Endodermal cell (in vitro differentiated cells): ENCODE measurements around the gene SLC39A1. TPM values are rescaled to one million over a fixed set of nuclear protein-coding genes. Genes with fewer than 3 reads are reported as not detected.
A peak's percentile ranks its signal among the peaks of the same experiment; 100 is the strongest.

Experiments
- DNase-seq: peaks from one replicate; pipeline ENCODE4 v3.0.0-alpha.2; 2017
- H3K27ac ChIP-seq: 2 replicates; pipeline ENCODE4 v1.5.1; 2013; ENCODE audit warnings: mild to moderate bottlenecking, low read depth, low read length, moderate library complexity
- H3K27me3 ChIP-seq: 2 replicates; pipeline ENCODE4 v1.6.1; 2013; ENCODE audit warnings: mild to moderate bottlenecking, low read length, moderate library complexity; ENCODE audit not compliant: insufficient read depth, control insufficient read depth, poor library complexity, severe bottlenecking
- H3K36me3 ChIP-seq: 2 replicates; pipeline ENCODE4 v1.7.0; 2013; ENCODE audit warnings: mild to moderate bottlenecking, low read length, moderate library complexity; ENCODE audit not compliant: control insufficient read depth, insufficient read depth
- H3K4me1 ChIP-seq: one replicate; pipeline ENCODE4 v1.7.0; 2013; ENCODE audit warnings: low read length; ENCODE audit not compliant: control insufficient read depth, insufficient read depth
- H3K4me3 ChIP-seq: 2 replicates; pipeline ENCODE4 v1.5.1; 2013; ENCODE audit warnings: mild to moderate bottlenecking, low read length, moderate library complexity
- H3K9ac ChIP-seq: 2 replicates; pipeline ENCODE4 v1.6.1; 2013; ENCODE audit warnings: mild to moderate bottlenecking, low read length, moderate library complexity; ENCODE audit not compliant: poor library complexity, severe bottlenecking; ENCODE audit errors: extremely low read depth
- H3K9me3 ChIP-seq: 2 replicates; pipeline ENCODE4 v1.6.1; 2013; ENCODE audit warnings: mild to moderate bottlenecking, low read length, moderate library complexity; ENCODE audit not compliant: control insufficient read depth
- H3K27ac Mint-ChIP-seq: 2 replicates; pipeline ENCODE4 v1.8.0; 2020; ENCODE audit warnings: mixed read lengths
- H3K27me3 Mint-ChIP-seq: 2 replicates; pipeline ENCODE4 v1.8.0; 2021; ENCODE audit warnings: mild to moderate bottlenecking, mixed read lengths; ENCODE audit not compliant: insufficient read depth
- H3K36me3 Mint-ChIP-seq: 2 replicates; pipeline ENCODE4 v1.8.0; 2020; ENCODE audit warnings: low read depth, mixed read lengths
- H3K4me1 Mint-ChIP-seq: 2 replicates; pipeline ENCODE4 v1.8.0; 2020; ENCODE audit warnings: mixed read lengths
- H3K4me3 Mint-ChIP-seq: 2 replicates; pipeline ENCODE4 v1.8.0; 2020; ENCODE audit warnings: mild to moderate bottlenecking, moderate library complexity, mixed read lengths
- H3K9me3 Mint-ChIP-seq: 2 replicates; pipeline ENCODE4 v1.8.0; 2020; ENCODE audit warnings: mild to moderate bottlenecking, mixed read lengths
- WGBS, 2 experiments: methylation state at CpG; one replicate each; pipeline versions ENCODE4 v1.1.5 to v1.1.7; 2013; ENCODE audit warnings: missing lambda C conversion rate in 2 of 2, mixed read lengths in 1 of 2; ENCODE audit not compliant: insufficient coverage in 1 of 2, insufficient read length in 1 of 2; 5-methylcytosine and 5-hydroxymethylcytosine counted together
- total RNA-seq, 2 donors: library from RNA; stranded (reverse); fragmentation: NEBNext Ultra II Directional in 1 of 2; extraction: Animal tissue kit (Norgen Biotek cat#: 25700) in 1 of 2; gene quantifications; 2 replicates in 1 of 2; 3 replicates in 1 of 2; pipeline ENCODE4 v1.2.1, GENCODE V29; 2021
- TF ChIP-seq, protein P1 (sequence below): fragments of 200-600 bp; sonication (generic); conservative IDR thresholded peaks from 2 replicates; pipeline ENCODE4 v1.5.0; 2021; ENCODE audit warnings: antibody characterized with exemption, mild to moderate bottlenecking

SLC39A1 gene
- total RNA-seq, 2 donors from 2014 or later, result 129 to 154 TPM

DNA sequence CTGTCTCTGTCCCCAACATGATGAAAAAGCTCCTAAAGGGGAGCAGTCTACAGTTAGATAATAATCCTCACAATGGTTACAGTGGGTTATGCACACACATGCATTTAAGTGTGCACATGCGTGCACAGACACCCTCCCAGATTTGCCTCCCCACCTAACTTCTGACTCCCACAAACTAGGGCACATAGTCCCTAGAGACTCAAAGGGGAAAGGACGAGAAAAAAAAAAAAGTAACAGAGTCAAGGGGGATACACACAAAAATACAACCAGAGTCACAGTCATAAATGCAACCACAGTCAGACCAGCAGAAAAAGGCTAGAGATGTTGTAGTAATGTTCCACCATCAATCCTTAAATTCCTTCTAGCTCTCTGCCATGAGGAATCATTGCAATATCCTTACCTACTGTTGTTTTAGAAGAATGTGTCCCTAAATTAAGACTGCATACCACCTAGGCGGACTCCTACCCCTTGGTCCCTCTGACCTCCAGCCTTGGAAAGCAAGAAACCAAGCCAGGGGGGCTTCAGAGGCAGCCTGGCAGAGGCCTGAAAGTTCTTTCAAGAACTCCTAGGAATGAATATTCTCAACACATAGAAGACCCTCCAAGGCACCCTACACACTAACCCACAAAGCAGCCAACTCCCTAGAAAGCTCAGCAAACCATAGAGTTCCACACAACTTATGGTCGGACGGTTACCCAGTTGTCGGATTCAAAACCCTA lies 6.2 kb downstream of the SLC39A1 start:
- Mint-ChIP-seq H3K4me3 (peak overlapping the region; percentile 98), H3K4me1 (peaks cover 29% of the 10 kb centered on the region), H3K9me3 (no peaks in the 10 kb centered on the region), H3K36me3 (peaks cover 32% of the 10 kb centered on the region), H3K27ac (peak overlapping the region; percentile 96), H3K27me3 (no peaks in the 10 kb centered on the region)
- no peaks in the 10 kb centered on the region for H3K9me3 ChIP-seq
- no peak for DNase-seq
- no peak overlapping the region for H3K27ac ChIP-seq
- WGBS, 2 experiments, result 20 to 37% methylated on average over 2 to 5 of the region's 6 CpGs
- H3K4me3 ChIP-seq, result peak overlapping the region; percentile 98
- H3K4me1 ChIP-seq, result no peaks in the 10 kb centered on the region
- TF ChIP-seq, protein P1, sequence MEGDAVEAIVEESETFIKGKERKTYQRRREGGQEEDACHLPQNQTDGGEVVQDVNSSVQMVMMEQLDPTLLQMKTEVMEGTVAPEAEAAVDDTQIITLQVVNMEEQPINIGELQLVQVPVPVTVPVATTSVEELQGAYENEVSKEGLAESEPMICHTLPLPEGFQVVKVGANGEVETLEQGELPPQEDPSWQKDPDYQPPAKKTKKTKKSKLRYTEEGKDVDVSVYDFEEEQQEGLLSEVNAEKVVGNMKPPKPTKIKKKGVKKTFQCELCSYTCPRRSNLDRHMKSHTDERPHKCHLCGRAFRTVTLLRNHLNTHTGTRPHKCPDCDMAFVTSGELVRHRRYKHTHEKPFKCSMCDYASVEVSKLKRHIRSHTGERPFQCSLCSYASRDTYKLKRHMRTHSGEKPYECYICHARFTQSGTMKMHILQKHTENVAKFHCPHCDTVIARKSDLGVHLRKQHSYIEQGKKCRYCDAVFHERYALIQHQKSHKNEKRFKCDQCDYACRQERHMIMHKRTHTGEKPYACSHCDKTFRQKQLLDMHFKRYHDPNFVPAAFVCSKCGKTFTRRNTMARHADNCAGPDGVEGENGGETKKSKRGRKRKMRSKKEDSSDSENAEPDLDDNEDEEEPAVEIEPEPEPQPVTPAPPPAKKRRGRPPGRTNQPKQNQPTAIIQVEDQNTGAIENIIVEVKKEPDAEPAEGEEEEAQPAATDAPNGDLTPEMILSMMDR, result no peak
- H3K9ac ChIP-seq, result peak overlapping the region; percentile 77
- H3K36me3 ChIP-seq, result peaks cover 25% of the 10 kb centered on the region
- no peaks in the 10 kb centered on the region for H3K27me3 ChIP-seq

DNA sequence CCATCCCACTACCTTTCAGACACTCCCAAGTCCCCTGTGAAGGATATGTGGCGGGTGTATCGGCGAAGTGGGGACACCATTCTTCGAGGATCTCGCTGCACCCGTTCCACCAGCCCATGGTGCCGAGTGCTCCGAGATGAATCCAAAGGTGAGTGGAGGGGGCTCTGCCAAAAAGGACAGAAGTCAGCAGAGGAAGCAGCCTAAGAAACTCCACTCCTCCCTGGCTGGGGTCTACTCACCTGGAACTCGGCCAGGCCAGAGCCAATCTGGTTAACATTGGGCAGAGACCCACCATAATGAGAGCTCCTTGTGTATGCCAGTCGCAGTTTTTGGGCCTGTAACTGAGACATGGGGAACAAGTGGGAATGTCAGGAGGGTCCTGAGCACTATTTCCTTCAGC lies 8.5 kb downstream of the SLC39A1 start:
- TF ChIP-seq, protein P1, result no peak
- no peak overlapping the region for H3K4me3 Mint-ChIP-seq
- Histone ChIP-seq H3K9ac (no peak overlapping the region), H3K27me3 (no peaks in the 10 kb centered on the region), H3K27ac (no peak overlapping the region), H3K9me3 (no peaks in the 10 kb centered on the region), H3K4me1 (no peaks in the 10 kb centered on the region), H3K4me3 (no peak overlapping the region), H3K36me3 (peaks cover 28% of the 10 kb centered on the region)
- DNase-seq, result no peak
- no peak overlapping the region for H3K27ac Mint-ChIP-seq
- WGBS, 2 experiments, result 94 to 99% methylated on average over 6 to 10 of the region's 10 CpGs
- H3K9me3 Mint-ChIP-seq, result no peaks in the 10 kb centered on the region
- H3K27me3 Mint-ChIP-seq, result no peaks in the 10 kb centered on the region
- peaks cover 18% of the 10 kb centered on the region for H3K4me1 Mint-ChIP-seq
- H3K36me3 Mint-ChIP-seq, result peaks cover 32% of the 10 kb centered on the region

DNA sequence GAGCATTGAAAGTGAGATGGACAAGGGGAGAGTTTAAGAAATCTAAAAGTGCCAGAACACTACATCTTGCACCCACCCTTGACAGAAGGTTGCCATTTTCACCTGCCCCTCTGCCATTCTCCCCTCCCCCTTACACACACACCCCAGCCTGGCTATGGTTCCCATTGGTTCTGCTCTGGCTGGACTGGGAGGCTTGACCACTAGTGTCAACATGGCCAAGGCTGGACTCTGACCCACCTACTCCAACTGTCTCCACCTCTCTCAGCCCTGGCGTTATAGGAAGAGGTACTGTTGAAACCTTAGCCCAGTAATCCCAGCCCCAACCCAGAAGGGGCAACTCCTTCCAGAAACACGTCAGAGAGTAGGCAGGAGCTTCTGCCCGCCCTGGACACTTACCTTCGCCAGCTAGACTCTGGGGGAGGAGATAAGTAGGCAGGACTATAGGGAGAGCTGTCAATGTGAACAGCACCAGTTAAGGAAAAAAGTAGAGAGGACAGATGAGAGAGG lies 9.4 kb downstream of the SLC39A1 start:
- H3K27me3 Mint-ChIP-seq, result no peaks in the 10 kb centered on the region
- no peaks in the 10 kb centered on the region for H3K9me3 ChIP-seq
- WGBS, 2 experiments, result 87 to 100% methylated on average over 1 to 4 of the region's 4 CpGs
- no peaks in the 10 kb centered on the region for H3K4me1 ChIP-seq
- no peak overlapping the region for H3K4me3 ChIP-seq
- peaks cover 34% of the 10 kb centered on the region for H3K36me3 ChIP-seq
- H3K27ac Mint-ChIP-seq, result peak overlapping the region; percentile 11
- H3K4me1 Mint-ChIP-seq, result peaks cover 17% of the 10 kb centered on the region
- no peaks in the 10 kb centered on the region for H3K27me3 ChIP-seq
- H3K36me3 Mint-ChIP-seq, result peaks cover 29% of the 10 kb centered on the region
- no peaks in the 10 kb centered on the region for H3K9me3 Mint-ChIP-seq
- no peak for DNase-seq
- no peak overlapping the region for H3K27ac ChIP-seq
- H3K4me3 Mint-ChIP-seq, result no peak overlapping the region
- no peak overlapping the region for H3K9ac ChIP-seq
- TF ChIP-seq, protein P1, result no peak
